ENCODE measurements around the gene GRK5.

DNA sequence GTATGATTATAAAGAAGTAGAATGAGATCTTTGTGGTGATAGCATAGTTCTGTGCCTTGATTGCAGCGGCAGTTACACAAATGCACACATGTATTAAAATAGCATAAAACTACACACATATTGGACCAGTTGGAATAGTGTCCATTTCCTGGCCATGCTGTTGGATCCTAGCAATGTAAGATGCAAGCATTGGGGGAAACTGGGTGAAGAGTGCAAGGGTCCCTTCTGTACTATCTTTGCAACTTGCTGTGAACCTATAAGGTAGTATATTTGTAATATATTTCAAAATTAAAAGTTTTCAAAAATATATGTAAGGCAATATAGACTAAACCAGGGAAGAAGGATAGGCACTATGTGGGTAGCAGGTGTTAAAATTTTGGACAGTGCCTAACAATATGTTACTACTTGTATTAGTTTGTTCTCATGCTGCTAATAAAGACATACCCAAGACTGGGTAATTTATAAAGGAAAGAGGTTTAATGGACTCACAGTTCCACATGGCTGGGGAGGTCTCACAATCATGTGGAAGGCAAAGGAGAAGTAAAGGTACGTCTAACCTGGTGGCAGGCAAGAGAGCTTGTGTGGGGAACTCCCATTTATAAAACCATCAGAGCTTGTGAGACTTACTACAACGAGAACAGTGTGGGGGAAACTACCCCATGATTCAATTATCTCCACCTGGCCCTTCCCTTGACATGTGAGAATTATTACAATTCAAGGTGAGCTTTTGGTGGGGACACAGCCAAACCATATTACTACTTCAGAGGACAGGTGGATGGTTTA, 263.7 kb downstream of the GRK5 start:
- TF ChIP-seq, protein P1, sequence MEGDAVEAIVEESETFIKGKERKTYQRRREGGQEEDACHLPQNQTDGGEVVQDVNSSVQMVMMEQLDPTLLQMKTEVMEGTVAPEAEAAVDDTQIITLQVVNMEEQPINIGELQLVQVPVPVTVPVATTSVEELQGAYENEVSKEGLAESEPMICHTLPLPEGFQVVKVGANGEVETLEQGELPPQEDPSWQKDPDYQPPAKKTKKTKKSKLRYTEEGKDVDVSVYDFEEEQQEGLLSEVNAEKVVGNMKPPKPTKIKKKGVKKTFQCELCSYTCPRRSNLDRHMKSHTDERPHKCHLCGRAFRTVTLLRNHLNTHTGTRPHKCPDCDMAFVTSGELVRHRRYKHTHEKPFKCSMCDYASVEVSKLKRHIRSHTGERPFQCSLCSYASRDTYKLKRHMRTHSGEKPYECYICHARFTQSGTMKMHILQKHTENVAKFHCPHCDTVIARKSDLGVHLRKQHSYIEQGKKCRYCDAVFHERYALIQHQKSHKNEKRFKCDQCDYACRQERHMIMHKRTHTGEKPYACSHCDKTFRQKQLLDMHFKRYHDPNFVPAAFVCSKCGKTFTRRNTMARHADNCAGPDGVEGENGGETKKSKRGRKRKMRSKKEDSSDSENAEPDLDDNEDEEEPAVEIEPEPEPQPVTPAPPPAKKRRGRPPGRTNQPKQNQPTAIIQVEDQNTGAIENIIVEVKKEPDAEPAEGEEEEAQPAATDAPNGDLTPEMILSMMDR (IDR thresholded peaks at IDR 0.05) = no peak
- no peak for TF ChIP-seq POLR2A (IDR thresholded peaks at IDR 0.05)

Data from right lobe of liver (tissue), 4 donors.